Upper lobe of right lung (tissue), 1 donor: ENCODE data around the gene CDH20. TPM values are rescaled to one million over a fixed set of nuclear protein-coding genes. Genes with fewer than 3 reads are reported as not detected.

ENCODE experiments used
- ATAC-seq: fragments of 200-7000 bp; cut with Tn5 transposase; one replicate; pipeline ENCODE4 v1.9.1; 2020; ENCODE audit warnings: mild to moderate bottlenecking, moderate library complexity
- DNase-seq: peaks from one replicate; pipeline ENCODE4 v3.0.0-alpha.2; 2020
- H3K27ac ChIP-seq: fragments of 200-600 bp; one replicate; pipeline ENCODE4 v1.8.0; 2022
- H3K27me3 ChIP-seq: fragments of 200-600 bp; one replicate; pipeline ENCODE4 v1.8.0; 2022; ENCODE audit warnings: mild to moderate bottlenecking
- H3K36me3 ChIP-seq: fragments of 200-600 bp; one replicate; pipeline ENCODE4 v1.8.0; 2022
- H3K4me1 ChIP-seq: fragments of 200-600 bp; one replicate; pipeline ENCODE4 v1.8.0; 2022
- H3K4me3 ChIP-seq: fragments of 200-600 bp; one replicate; pipeline ENCODE4 v1.8.0; 2022; ENCODE audit warnings: mild to moderate bottlenecking
- H3K9me3 ChIP-seq: fragments of 200-600 bp; one replicate; pipeline ENCODE4 v1.8.0; 2022
- CTCF ChIP-seq: fragments of 200-600 bp; IDR thresholded peaks from one replicate; pipeline ENCODE4 v1.8.0; 2022; ENCODE audit warnings: antibody characterized with exemption
- intact Hi-C: fragments of 100-400 bp; cut with DNase I; formaldehyde crosslinking; loops from one replicate; pipeline ENCODE4 v1.11.0; 2022
- total RNA-seq: library from RNA; stranded (reverse); fragmentation: NEBNext Ultra II Directional; extraction: Animal tissue kit (Norgen Biotek cat#: 25700); gene quantifications from one replicate; pipeline ENCODE4 v1.2.1, GENCODE V29; 2021
- donor health status: DM: no; HTN: yes; CAD: no; lungs with severe emphysema.

Gene CDH20
- total RNA-seq, 1 donor from 2014 or later: 0.35 TPM

- no peak for ATAC-seq
- Histone ChIP-seq H3K27ac (no peak overlapping the region), H3K27me3 (no peaks in the 10 kb centered on the region), H3K36me3 (no peaks in the 10 kb centered on the region), H3K9me3 (no peaks in the 10 kb centered on the region), H3K4me1 (no peaks in the 10 kb centered on the region), H3K4me3 (no peak overlapping the region)
- intact Hi-C loops: loop anchor here (10.0 kb wide), 1 partner anchor 578 kb away; no protein-coding TSS in a partner anchor
- DNase-seq: no peak
- TF ChIP-seq CTCF: no peak
Measured at GRCh38 chr18:61556862-61557261, 223.6 kb downstream of the CDH20 start.

GRCh38 chr18:61569176-61569892 is 236.1 kb downstream of the CDH20 start:
- no peak for ATAC-seq
- no peak for TF ChIP-seq CTCF

GRCh38 chr18:61570070-61570469 is 236.8 kb downstream of the CDH20 start:
- Histone ChIP-seq H3K4me3 (no peak overlapping the region), H3K9me3 (no peaks in the 10 kb centered on the region), H3K4me1 (no peaks in the 10 kb centered on the region), H3K27ac (no peak overlapping the region), H3K36me3 (no peaks in the 10 kb centered on the region), H3K27me3 (no peaks in the 10 kb centered on the region)
- ATAC-seq (no peak), DNase-seq (no peak)
- intact Hi-C loops: no loop called here
- TF ChIP-seq CTCF: no peak

More at GRCh38 chr18:61569176-61569892, 236.1 kb downstream of the CDH20 start:
- no peak overlapping the region for H3K4me3 ChIP-seq
- no peaks in the 10 kb centered on the region for H3K9me3 ChIP-seq
- no peaks in the 10 kb centered on the region for H3K36me3 ChIP-seq
- intact Hi-C loops: no loop called here
- H3K27ac ChIP-seq: no peak overlapping the region
- H3K27me3 ChIP-seq: no peaks in the 10 kb centered on the region
- DNase-seq: no peak
- no peaks in the 10 kb centered on the region for H3K4me1 ChIP-seq

GRCh38 chr18:61572084-61572655 is 238.9 kb downstream of the CDH20 start:
- Histone ChIP-seq H3K9me3 (no peaks in the 10 kb centered on the region), H3K4me3 (no peak overlapping the region), H3K27ac (no peak overlapping the region), H3K4me1 (no peaks in the 10 kb centered on the region), H3K36me3 (no peaks in the 10 kb centered on the region), H3K27me3 (no peaks in the 10 kb centered on the region)
- no peak for DNase-seq
- no peak for TF ChIP-seq CTCF
- intact Hi-C loops: no loop called here
- no peak for ATAC-seq

- Histone ChIP-seq H3K9me3 (no peaks in the 10 kb centered on the region), H3K4me1 (no peaks in the 10 kb centered on the region), H3K36me3 (no peaks in the 10 kb centered on the region), H3K27ac (no peak overlapping the region), H3K27me3 (no peaks in the 10 kb centered on the region), H3K4me3 (no peak overlapping the region)
- ATAC-seq (no peak), DNase-seq (no peak)
- intact Hi-C loops: no loop called here
- no peak for TF ChIP-seq CTCF
Measured at GRCh38 chr18:61572871-61573270, 239.6 kb downstream of the CDH20 start.
